Lung (tissue), 16 donors: ENCODE data around the gene MSH2. TPM values are rescaled to one million over a fixed set of nuclear protein-coding genes. Genes with fewer than 3 reads are reported as not detected.

ENCODE experiments used
- ATAC-seq: fragments of 200-7000 bp; cut with Tn5 transposase; one replicate; pipeline ENCODE4 v1.9.1; 2020; ENCODE audit warnings: moderate number of reproducible peaks; ENCODE audit not compliant: insufficient read depth, low FRiP score
- DNase-seq, 3 donors: peaks; one replicate each; pipeline ENCODE4 v3.0.0-alpha.2; 2013 to 2017
- H3K27ac ChIP-seq, 2 donors: one replicate each; pipeline ENCODE4 v1.5.1; 2013; ENCODE audit warnings: mild to moderate bottlenecking in 2 of 2, moderate library complexity in 2 of 2, control low read depth in 1 of 2, inconsistent platforms in 1 of 2, low read depth in 1 of 2, low read length in 1 of 2
- H3K27me3 ChIP-seq, 3 donors: one replicate each; pipeline ENCODE4 v1.5.1; 2013; ENCODE audit warnings: low read length in 2 of 3; ENCODE audit not compliant: control insufficient read depth in 3 of 3, insufficient read depth in 3 of 3
- H3K36me3 ChIP-seq, 4 donors: one replicate each; pipeline ENCODE4 v1.5.1; 2013; ENCODE audit warnings: low read length in 4 of 4, mild to moderate bottlenecking in 1 of 4, moderate library complexity in 1 of 4; ENCODE audit not compliant: control insufficient read depth in 4 of 4, insufficient read depth in 4 of 4
- H3K4me1 ChIP-seq, 5 donors: one replicate each; pipeline ENCODE4 v1.5.1; 2013; ENCODE audit warnings: low read length in 5 of 5, mild to moderate bottlenecking in 2 of 5, moderate library complexity in 1 of 5; ENCODE audit not compliant: control insufficient read depth in 5 of 5, insufficient read depth in 5 of 5
- H3K4me3 ChIP-seq: one replicate; pipeline ENCODE4 v1.5.1; 2013; ENCODE audit warnings: mild to moderate bottlenecking, control low read depth, moderate library complexity
- H3K9ac ChIP-seq, 2 donors: one replicate each; pipeline ENCODE4 v1.5.1; 2013; ENCODE audit warnings: low read length in 2 of 2, control low read depth in 1 of 2; ENCODE audit not compliant: insufficient read depth in 1 of 2
- H3K9me3 ChIP-seq, 4 donors: one replicate each; pipeline ENCODE4 v1.5.1; 2013; ENCODE audit warnings: low read length in 3 of 4, mild to moderate bottlenecking in 1 of 4, moderate library complexity in 1 of 4; ENCODE audit not compliant: control insufficient read depth in 4 of 4, insufficient read depth in 3 of 4
- CTCF ChIP-seq: IDR thresholded peaks from 2 replicates; pipeline ENCODE4 v1.5.1; 2012; ENCODE audit warnings: mild to moderate bottlenecking; ENCODE audit errors: control extremely low read depth, extremely low read depth
- WGBS, 2 donors: extraction: QIAGEN DNeasy Blood & Tissue Kit; methylation state at CpG; one replicate each; pipeline ENCODE4 v1.1.7; 2013; 5-methylcytosine and 5-hydroxymethylcytosine counted together
- long read RNA-seq, 5 donors: transcript quantifications; one replicate each; lab custom pipeline, GENCODE V29; 2026
- polyA plus RNA-seq, 2 donors: library from polyadenylated mRNA; stranded (reverse); fragments of 200-250 nt; gene quantifications; one replicate each; pipeline ENCODE4 v1.2.1, GENCODE V29; 2013
- total RNA-seq, 2 donors: library from RNA; depleted of rRNA in 1 of 2; stranded (reverse); fragments of >200 nt in 1 of 2; gene quantifications; one replicate each; pipeline ENCODE4 v1.2.1, GENCODE V29; 2014 to 2021
- donor health status: control.
- donor health status: control.
- donor health status: Bipolar disorder and iron deficiency.
- donor health status: healthy.
- donor health status: DM: yes; HTN: yes; CAD: no.

Gene MSH2
- total RNA-seq (10 to 100 TPM; 12.9 to 44.9 TPM), polyA plus RNA-seq (1 to 10 TPM; 6.4 to 8.1 TPM)
- long read RNA-seq, donor 1, transcript MSH2-201 (16 exons, 3,307 nt) = major isoform, 12 of 29 reads
- long read RNA-seq, donor 1, partial matches to known transcripts = 17 of 29 reads
- long read RNA-seq, donor 1, other reads (novel, unspliced or antisense) = 0 of 29 reads
- long read RNA-seq, donor 2, partial matches to known transcripts = 0 of 2 reads
- long read RNA-seq, donor 2, other reads (novel, unspliced or antisense) = 0 of 2 reads
- long read RNA-seq, donor 3, partial matches to known transcripts = 0 of 3 reads
- long read RNA-seq, donor 3, other reads (novel, unspliced or antisense) = 0 of 3 reads
- long read RNA-seq, donor 4, partial matches to known transcripts = 0 of 1 reads
- long read RNA-seq, donor 4, other reads (novel, unspliced or antisense) = 0 of 1 reads
- long read RNA-seq, donor 5, transcript MSH2-201 (16 exons, 3,307 nt) = major isoform, 9 of 14 reads
- long read RNA-seq, donor 5, partial matches to known transcripts = 5 of 14 reads
- long read RNA-seq, donor 5, other reads (novel, unspliced or antisense) = 0 of 14 reads

- WGBS, 2 donors = 0% methylated on average over 71 to 73 of the region's 73 CpGs
- DNase-seq (peak; percentile 94 to 97 (median 96)), ATAC-seq (peak; percentile 98)
- Histone ChIP-seq H3K9ac (peak within 1 kb of the TSS; percentile 56 to 89), H3K9me3 (no peaks in the 10 kb centered on the region), H3K27me3 (no peaks in the 10 kb centered on the region), H3K36me3 (peaks cover 0 to 5% (median 0%) of the 10 kb centered on the region in 4 donors), H3K27ac (peak within 1 kb of the TSS; percentile 42 to 76), H3K4me1 (peaks cover 0 to 16% (median 5%) of the 10 kb centered on the region in 5 donors), H3K4me3 (peak within 1 kb of the TSS; percentile 71)
- no peak for TF ChIP-seq CTCF
These were observed at the start of gene MSH2 for GRCh38 chr2:47402805-47403608. MSH2 (plus strand) TSS chr2:47403156; CDS start chr2:47403192, 36 bp downstream.

DNA sequence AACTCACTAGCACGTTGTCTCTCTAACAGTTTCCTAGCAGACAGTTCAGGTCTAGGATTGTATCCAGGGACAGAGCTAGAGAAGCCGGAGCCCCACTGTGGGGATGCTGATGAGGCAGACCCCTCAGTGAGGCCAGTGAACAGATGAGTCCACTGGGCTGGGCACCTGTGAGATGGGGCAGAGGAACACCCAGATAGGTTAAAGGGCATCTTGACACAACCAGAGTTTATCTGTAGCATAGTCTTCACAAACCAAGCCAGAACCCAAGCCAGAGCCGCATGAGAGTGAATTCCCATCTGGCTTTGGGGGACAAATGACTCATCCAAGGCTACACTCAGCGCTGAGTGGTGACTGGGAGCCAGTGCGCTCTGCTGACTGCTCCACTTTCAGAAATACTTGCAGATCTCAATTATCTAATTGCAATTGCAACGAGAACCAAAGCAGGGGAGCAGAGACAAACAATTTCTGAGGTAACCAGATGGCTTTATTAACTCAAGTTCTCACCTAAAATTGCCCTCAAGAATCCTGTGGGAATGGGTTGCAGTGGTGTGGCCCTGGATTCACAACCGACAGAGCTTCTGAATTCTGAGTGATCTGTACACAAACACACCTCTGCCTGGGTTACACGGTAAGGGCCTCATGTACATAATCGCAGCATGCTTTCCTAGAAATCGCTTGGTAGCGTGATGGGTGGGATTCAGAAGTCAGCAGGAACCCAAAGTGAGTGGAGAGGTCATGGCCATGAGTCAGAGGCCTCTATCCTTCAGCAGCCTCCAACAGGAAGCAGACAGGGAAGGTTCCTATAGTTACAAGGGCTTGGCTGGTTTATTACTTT lies 48.7 kb upstream of the MSH2 start:
- Histone ChIP-seq H3K36me3 (no peaks in the 10 kb centered on the region), H3K4me1 (peaks cover 0 to 12% (median 0%) of the 10 kb centered on the region in 5 donors), H3K4me3 (no peak overlapping the region), H3K27ac (no peak overlapping the region), H3K9ac (no peak overlapping the region), H3K9me3 (no peaks in the 10 kb centered on the region), H3K27me3 (no peaks in the 10 kb centered on the region)
- WGBS, 2 donors = 81 to 91% methylated on average over 11 of the region's 11 CpGs
- TF ChIP-seq CTCF = no peak
- ATAC-seq (peak; percentile 49), DNase-seq (no peak)

DNA sequence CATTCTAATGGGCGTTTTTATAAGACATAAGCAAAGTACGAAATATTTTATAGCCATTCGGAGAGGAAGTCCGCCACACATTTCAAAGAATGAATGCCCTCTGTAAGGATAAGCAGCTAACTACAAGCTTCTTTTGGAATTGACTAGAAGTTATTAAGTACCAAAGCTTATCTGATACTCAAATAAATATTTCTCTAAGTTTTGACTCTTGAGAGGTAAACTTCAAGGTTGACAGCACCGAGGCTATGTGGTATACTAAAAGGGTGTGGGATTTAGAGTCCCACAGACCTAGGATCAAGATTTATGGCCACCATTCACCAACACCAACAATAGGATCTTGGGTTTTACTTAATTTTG lies 48.1 kb upstream of the MSH2 start:
- Histone ChIP-seq H3K27me3 (no peaks in the 10 kb centered on the region), H3K9ac (no peak overlapping the region), H3K36me3 (no peaks in the 10 kb centered on the region), H3K4me3 (no peak overlapping the region), H3K9me3 (no peaks in the 10 kb centered on the region), H3K4me1 (peaks cover 0 to 12% (median 0%) of the 10 kb centered on the region in 5 donors), H3K27ac (no peak overlapping the region)
- ATAC-seq (no peak), DNase-seq (no peak)
- 76 to 81% methylated on average over 5 of the region's 5 CpGs for WGBS, 2 donors
- no peak for TF ChIP-seq CTCF
